Fibroblast of gingiva (primary cell): ENCODE data around the gene CDK14.

Source experiments
- DNase-seq: peaks from one replicate; pipeline ENCODE4 v3.0.0-alpha.2; 2011; ENCODE audit warnings: low read depth

CDK14 gene

DNA sequence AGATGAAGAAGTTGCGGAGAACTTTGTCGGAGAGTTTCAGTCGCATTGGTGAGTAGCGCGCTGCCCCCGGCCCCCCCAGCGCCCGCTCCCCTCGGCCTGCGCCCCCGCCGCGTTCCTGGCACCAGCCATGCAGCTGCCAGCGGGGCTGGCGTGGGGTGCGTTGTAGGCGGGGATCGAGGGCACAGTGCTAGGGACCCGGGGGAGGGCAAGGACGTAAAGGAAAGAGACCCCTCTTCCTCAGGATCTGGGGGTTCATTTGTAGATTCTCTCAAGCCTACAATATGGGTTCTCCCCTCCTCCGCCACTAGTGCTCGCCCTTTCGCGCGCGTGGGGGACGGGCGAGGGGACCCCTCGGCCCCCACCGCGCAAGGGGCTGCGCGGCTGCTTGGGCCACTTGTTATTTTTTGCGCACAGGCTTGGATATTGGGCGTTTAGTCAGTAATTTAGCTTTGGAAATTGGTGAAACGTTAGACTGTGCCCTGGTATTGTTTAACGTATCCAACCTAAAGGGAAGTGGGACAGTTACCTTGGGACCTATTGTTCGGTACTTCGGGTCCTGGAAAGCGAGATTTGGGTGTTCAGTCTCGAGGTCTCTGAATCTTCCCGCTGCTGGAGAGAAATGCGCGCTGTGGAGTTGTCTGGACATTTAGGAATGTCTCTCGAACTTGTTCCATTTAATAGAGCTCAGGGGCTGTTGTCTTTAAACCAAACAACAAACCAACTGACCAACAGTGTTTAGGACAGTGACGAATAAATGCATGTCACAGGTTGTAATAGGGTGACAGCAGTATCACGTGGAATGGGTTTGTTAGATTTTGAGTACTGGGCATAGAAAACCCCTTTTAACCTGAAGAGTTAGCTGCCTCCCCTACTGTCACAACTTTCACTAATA, 796 bp downstream of the CDK14 start:
- DNase-seq, result peak; percentile 32

DNA sequence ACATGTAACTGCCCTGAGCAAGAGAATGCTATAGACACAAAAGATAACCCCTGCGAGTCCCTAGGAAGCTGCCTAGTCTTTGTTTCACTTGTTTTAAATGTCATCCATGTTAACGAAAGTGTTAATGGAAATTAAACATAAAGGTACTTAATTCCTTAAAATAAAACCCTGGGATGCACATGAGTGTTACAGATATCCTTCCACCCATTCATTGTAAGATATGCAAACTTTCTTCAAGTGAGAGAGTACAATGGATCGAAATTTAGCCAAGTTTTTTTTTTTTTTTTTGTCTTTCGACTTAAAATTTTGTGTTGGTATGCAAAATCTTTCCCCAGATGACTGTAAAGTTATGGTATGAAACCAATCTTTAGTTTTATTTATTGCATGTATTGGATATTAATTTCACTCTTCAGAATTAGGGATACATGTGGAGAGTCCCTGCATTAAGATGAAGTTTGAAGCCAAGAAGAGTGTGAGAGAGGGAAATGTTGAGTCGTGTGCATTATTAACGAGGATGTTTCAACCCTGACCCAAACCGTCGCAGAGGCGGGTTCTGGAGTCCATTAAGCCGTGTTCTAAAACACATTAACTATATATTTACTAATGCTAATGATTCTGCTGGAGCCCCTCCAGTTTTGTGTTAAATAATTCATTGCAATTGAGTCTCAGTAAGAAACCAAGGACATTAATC, 1.6 kb downstream of the CDK14 start:
- no peak for DNase-seq

DNA sequence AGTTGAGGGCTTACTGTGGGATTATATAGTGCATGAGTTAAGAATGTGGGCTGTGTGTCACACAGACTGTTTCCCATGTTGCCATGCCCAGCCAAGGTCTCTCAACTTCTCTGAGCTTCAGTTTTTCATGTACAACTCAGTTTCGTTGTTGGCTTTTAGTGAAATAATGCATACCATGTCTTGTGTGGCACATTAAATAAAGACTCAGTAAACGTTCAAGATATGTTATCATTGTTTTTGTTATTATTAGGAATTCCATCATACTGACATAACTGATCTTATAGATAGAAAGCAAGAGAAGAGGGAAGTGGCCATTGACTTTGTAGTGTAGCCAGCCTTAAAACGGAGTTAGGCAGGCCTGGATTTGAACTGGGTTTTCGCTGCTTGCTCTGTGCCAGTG, 2.9 kb downstream of the CDK14 start:
- DNase-seq, result no peak

DNA sequence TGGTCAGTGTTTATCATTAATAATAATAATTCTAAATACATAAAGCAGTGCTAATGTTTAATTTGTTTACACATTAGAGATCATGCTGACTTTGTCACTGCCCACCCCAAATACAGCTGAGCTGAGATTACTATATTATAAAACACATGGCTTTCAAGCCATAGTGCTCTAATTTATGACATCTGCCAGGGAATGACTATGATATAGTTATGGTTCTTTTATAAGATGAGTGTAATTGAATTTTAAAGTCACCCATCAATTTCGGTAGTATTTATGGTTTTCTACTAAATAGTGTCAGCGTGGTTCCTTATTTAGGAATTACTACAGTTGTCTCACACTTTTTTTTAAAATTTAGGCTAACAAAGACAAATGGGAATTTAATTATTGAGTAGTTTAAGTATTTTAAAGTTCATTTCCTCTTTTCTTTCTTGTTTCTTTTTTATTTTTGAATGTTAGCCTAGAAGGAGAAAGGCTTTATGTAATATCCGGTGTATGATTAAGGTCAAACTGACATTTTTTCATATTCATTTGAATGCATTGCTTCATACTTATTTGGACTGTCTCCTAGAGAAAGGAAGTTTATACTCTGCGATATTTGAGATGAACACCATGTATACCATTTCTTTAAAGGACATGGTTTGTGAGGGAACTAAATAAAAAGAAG, 3.9 kb downstream of the CDK14 start:
- peak; percentile 72 for DNase-seq

DNA sequence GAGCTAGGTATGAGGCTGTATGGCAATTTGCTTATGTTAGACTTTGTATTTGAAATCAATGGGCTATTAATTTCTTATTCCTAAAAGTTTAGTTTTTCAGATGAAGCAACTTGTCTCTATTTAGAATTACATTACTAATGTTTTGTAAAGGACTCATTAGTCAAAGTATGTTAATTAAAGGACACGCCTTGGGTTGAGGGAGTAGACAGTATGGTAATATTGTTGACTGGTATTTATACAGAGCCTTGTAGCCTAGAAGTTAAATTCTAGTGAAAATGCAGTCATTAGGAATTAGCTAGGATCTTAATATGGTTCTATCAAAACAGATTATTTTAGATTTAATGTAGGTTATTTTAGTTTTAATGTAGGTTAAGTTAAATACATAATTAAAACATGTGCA, 6.2 kb downstream of the CDK14 start:
- DNase-seq, result no peak

DNA sequence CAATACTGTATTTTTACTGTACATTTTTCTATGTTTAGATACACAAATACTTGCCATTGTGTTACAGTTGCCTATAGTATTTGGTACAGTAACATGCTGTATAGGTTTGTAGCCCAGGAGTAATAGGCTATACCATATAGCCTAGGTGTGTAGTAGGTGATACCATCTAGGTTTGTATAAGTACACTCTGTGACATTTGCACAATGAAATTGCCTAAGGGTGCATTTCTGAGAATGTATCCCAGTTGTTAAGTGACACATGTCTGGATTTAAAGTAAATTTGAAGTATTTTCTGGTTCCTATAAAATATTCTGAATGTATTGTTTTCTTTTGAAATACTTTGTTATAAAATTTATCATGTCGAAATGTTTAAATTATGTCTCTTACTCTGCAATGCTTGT, 7.2 kb downstream of the CDK14 start:
- DNase-seq, result no peak

DNA sequence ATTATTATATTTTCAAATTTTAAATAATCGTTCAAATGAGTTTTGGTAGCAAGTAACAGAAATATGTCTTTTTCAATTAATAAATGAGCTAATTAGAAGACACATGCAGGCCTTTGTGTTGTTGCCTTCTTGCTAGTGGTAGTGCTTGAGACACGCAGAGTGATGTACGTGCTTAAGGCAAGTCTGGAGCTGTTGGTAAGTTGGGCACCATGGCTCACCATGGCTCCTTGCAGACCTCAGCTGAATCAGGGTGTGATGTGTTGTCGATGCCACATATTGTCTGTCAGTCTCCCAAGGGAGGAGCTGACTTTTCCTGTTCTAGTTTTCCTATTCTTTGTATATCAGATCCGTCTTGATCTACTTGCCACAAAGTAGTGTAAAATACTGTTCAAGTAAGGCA, 8.3 kb downstream of the CDK14 start:
- DNase-seq, result no peak

DNA sequence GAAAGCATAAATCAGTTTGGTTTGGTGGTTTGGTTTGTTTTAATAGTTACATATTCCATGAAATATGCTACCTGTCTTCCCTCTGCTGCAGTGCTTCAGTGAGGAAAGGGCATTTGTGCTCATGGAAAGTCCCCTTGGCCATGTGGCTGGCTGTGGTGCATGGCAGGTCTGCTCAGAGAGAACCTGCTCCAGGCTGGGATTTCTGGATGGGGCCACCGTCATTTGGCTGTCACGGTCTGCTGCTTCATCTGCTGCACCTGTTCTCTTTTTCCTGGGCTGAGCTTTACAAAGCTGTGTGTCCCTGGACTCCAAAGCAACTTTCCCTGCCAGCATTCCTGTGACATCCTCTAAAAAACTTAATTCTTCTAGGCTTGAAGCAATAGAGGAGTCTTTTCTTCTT, 8.9 kb downstream of the CDK14 start:
- DNase-seq, result no peak

DNA sequence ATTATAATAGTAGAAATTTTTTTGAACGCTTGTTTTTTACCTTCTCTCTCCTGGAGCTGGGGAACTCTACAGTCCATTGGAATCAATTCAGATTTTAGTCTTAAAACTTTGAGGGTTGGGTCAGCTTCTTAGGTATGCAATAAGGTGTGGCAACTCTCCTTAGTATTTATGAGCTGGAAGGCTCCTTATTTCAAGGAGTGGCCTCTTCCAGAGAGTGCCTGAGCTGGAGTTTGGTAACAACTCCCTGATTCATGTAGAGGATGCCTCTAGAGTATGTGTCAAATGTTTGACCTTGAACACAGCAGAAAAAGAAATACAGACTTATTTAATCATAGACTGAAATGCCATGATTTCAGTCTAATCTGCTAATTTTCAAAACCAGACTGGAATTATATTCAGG, 11.1 kb downstream of the CDK14 start:
- no peak for DNase-seq

DNA sequence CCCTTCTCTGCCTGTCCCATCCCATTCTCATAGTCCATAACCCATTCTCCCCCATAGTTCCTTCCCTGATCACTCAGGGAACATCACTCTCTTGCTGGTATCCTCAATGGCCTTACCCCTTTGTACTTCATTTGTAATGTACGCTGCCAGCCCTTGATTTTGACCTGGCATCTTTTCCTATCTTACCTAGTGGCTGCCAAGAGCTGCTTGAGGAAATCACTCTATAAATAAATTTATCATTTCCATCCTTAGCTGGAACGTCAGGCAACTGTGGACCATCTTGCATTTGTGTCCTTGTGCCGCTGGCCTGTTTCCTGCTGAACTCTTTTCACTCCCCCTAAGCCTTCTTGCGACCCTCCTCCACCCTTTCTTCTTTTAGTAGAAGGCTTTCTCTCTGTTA, 14.0 kb downstream of the CDK14 start:
- no peak for DNase-seq

DNA sequence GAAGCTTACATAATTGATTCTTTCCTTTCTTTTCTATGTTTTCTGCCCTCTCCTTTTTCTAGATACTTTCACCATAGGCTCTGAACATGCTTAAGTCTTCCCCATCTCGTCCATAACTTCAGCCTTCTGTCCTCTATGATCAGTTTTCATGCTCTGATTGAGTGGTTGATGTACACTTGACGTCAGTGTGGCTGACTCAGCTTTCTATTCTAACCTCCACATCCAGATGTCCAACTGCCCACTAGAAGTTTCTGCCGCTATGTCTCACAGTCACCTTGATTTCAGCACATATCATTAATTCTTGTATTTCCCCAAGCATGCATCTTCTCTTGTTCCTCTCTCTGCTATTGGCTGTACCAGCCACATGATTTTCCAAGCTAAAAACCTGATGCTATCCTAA, 15.0 kb downstream of the CDK14 start:
- no peak for DNase-seq

DNA sequence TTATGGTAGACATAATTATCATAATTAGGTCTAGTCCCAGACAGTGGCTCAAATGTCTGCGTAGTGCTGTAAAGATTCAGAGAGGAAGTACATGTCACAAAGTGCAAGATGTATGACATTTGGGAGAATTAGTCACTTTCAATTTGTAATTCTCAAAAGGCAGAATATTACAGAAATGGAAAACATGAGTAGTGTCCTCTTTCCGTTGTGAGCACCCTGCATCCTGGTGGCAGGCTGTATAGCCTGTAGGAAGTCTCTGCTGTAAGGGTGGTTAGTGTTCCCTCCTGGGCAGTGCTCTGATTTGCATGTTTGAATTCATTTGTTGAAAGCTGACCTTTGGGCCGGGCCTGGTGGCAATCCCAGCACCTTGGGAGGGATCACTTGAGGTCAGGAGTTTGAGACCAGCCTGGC, 17.0 kb downstream of the CDK14 start:
- no peak for DNase-seq

DNA sequence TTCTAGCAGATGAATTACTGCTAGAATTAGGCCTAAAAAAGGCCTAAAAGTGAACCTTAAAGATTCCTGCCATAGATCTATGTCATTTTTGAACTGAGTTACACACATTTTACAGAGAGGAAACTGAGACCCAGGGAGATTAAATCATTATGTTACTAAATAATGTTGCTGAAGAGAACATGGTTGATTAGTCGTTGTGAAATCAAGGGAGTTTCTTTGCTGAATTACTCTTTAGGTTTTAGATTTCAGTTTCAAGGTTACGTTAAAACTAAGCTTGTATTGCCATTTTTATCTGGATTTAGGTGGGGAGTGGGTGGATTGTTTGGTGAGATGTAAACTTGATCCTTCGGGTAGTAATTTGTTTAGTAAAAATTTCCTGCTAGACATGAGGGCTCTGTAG, 21.3 kb downstream of the CDK14 start:
- no peak for DNase-seq

DNA sequence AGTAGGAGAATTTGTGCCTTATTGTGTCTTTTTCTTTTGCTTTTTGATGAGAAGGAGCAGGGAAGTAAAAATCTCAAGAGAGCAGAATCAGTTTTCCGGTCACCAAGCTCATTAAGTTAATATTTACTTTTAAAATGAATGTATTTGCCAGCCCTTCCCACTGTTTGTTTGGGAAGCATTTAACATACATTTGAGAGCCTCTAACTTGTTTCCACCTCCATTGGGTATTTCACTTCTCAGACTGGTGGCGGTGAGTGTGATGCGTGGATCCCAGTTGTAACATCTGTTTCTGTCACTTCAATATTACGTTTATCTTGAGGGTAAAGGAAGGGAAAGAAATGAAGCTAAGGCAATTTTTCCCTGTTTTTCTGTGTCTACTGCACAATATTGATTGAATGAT, 22.8 kb downstream of the CDK14 start:
- no peak for DNase-seq

DNA sequence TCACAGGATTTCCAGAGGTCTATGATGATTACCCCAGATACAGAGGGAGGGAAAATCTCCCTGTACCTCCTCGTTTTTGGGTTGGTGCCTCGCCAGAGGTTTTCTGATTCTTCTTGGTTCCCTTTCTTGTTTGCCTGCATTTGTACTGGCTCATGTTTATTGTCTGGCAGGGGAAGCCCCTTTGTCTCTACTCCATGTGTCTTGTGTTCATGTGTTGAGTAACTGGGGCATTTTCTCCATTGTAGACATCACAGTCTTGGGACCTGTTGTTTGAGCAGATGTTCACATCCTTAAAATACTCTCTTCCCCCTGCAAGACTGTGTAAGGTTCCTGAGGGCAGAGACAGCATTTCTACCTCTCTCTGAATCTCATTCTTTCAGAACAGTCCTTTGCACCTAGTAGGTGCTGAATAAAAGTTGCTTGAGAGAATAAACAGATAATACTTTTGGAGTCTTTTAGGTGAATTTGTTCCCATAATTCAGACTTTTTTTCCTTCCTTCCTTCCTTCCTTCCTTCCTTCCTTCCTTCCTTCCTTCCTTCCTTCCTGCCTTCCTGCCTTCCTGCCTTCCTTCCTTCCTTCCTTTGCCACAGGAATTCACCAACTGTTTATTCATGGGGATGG, 25.1 kb downstream of the CDK14 start:
- no peak for DNase-seq

DNA sequence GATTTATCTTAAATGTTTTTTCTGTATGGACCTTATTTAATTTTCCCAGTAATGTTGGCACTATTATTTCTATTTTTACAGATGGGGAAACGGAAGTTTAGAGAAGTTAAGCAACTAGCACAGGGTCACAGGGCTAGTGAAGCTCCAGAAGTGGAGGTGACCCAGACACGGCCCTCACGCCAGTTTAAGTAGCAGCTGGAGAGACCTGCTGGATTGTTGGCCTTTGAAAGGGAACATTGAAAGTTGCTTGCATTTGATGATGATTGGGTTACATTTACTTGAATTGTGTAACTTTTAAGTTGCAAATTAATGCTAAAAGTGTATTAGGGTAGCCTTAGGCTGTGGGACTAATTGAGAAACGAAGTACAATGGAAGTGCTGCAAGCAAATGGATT, 25.6 kb downstream of the CDK14 start:
- peak; percentile 35 for DNase-seq

DNA sequence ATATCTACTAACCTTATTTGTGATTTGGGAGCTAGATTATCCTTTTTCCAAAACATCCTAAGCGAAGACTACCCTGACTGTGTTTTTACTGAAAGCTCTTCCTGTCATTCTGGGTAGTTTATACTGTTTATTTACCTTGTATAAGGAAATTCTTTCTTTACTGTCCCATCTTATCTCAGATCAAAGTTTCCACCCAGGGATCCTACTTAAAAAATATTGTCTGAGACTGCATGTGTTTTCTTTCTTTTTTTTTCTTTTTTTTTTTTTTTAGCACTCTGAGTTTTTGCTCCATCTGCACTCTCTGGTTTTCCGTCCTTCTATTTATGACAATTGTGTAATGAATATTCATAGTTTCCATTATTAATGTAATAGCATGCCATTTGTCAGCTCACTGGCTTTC, 26.5 kb downstream of the CDK14 start:
- DNase-seq, result no peak

DNA sequence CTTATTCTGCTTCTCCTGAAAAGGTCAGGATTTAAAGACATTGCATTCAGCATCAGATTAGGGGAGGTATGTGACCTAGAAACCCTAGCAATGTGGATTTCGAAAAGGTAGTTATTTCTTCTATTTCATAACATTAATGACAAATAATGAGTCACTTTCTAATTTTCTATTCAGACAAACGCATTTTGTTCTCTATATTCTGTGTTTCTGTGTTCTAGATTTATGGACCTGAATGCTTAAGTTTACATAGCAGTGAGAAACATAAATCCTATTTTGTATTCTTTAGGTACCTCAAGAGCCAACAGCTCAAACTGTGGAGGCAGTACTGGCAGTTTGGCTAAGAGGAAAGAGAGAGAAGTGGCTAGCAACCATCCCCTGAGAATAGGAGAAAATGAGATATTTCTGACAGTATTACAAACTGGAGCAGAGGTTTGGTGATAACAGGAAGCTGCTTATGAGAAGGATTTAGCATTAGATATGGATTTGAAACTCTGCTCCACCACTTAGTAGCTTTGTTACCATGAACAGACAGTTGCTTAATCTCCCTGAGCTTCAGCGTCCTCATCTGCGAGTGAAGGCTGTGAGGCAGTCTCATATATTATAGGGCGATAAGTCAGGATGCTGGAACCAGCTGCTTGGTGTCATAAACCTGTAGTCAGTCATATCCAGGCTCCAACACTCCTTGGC, 28.2 kb downstream of the CDK14 start:
- no peak for DNase-seq

DNA sequence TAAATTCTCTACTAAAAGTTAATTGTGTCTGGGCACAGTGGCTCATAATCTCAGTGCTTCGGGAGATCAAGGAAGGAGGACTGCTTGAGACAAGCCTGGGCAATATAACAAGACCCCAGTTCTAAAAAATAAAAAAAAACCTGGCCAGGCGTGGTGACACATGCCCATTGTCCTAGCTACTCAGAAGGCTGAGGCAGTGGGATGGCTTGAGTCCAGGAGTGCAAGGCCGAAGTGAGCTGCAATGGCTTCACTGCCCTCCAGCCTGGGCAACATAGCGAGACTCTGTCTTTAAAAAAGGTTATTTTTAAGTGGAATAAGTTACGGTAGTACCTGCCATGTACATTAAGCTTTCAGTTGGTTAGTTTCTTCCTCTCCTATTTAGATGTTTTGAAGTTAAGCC, 28.9 kb downstream of the CDK14 start:
- DNase-seq, result no peak

DNA sequence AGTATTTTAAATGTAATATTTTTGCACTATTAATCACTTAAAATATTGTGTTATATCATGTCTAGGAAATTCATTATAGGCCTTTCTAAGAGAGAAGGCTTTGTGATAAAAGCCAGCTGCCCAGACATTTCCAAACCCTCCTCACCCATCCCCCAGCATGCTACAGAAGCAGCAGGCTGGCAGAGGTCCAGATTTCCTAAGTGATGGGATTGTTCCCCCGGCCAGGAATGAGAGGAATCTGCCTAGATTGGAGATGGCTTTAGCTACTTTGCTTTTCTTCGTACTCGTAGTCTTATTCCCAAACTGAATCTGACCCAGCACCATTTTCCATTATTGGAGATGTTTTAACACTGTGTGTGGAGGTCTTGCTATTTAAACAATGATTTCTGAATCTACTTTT, 29.4 kb downstream of the CDK14 start:
- DNase-seq, result peak; percentile 43

DNA sequence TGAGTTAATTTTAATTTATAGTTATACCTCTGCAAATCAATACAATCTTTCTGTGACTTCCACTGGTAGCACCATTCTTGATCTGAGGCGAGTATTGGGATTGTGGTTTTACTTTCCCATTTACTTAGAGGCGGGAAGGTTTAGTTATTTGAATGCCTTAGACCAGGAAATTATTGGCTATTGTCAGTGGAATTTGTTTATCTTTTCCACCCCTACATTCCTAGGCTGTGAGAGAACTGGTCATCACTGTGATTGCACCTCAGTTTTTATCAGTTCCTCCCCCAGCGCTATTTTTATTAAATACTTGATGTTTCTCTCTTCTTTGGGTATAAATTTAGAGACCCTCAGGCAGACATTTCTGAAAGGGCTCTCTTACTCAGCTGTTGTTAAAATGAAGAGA, 29.9 kb downstream of the CDK14 start:
- peak; percentile 13 for DNase-seq

DNA sequence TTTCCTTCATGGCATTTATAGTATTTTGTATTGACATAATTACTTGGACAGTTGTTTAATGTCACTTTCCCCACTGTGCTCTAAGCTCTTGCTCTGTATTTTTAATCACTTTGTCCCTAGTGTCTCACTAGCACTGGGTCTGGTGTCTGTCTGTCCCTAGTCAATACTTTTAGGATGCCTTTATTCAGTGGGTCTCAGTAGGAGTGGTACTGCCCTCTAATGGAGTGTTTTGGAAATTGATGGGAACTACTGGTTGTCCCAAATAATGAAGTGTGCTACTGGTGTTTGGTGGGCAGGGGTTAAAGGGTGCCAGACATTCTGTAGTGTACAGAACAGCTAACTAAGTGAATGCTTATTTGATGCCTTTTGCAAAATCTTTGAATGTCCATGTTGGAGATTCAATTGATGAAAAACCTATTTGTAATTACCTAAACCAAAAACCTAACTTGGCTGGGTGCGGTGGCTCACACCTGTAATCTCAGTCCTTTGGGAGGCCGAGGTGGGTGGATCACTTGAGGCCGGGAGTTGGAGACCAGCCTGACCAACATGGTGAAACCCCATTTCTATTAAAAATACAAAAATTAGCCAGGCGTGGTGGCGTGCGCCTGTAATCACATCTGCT, 33.3 kb downstream of the CDK14 start:
- peak; percentile 52 for DNase-seq
